HEK293T (cell line): ENCODE results near the gene SCN7A.

Experiments used
- CTCF ChIA-PET: fragments of 350-600 bp; formaldehyde crosslinking; extraction: SDS; loops from one replicate; lab custom pipeline; 2021; ENCODE audit warnings: antibody characterized with exemption, inconsistent platforms; lab: Yijun Ruan, JAX
- POLR2A ChIA-PET: fragments of 350-600 bp; formaldehyde crosslinking; extraction: SDS; loops from one replicate; lab custom pipeline; 2020; ENCODE audit warnings: antibody characterized with exemption, inconsistent platforms; lab: Yijun Ruan, JAX
- DNase-seq: peaks from one replicate; pipeline ENCODE4 v3.0.0; 2012; ENCODE audit warnings: mixed read lengths; ENCODE audit errors: extremely low spot score
- ARNT ChIP-seq: fragments of 450-650 bp; IDR thresholded peaks from 2 replicates; pipeline ENCODE4 v1.6.1; 2017; ENCODE audit warnings: mild to moderate bottlenecking
- BHLHE40 ChIP-seq: fragments of 450-650 bp; IDR thresholded peaks from 2 replicates; pipeline ENCODE4 v1.6.1; 2016; ENCODE audit warnings: mild to moderate bottlenecking, moderate library complexity, borderline replicate concordance
- CTBP1 ChIP-seq: fragments of 450-650 bp; IDR thresholded peaks from 2 replicates; pipeline ENCODE4 v1.6.1; 2016; ENCODE audit warnings: borderline replicate concordance
- ELF4 ChIP-seq: fragments of 450-650 bp; IDR thresholded peaks from 2 replicates; pipeline ENCODE4 v1.6.1; 2017; ENCODE audit warnings: antibody characterized with exemption
- FOXA1 ChIP-seq: fragments of 450-650 bp; IDR thresholded peaks from 2 replicates; pipeline ENCODE4 v1.6.1; 2016; ENCODE audit warnings: mild to moderate bottlenecking
- FOXK2 ChIP-seq: fragments of 450-650 bp; IDR thresholded peaks from 2 replicates; pipeline ENCODE4 v1.6.1; 2016; ENCODE audit warnings: mild to moderate bottlenecking
- FOXM1 ChIP-seq: fragments of 450-650 bp; IDR thresholded peaks from 2 replicates; pipeline ENCODE4 v1.6.1; 2017; ENCODE audit warnings: mild to moderate bottlenecking, borderline replicate concordance
- HDGF ChIP-seq: fragments of 450-650 bp; IDR thresholded peaks from 2 replicates; pipeline ENCODE4 v1.6.1; 2017; ENCODE audit warnings: antibody characterized with exemption, borderline replicate concordance
- L3MBTL2 ChIP-seq: fragments of 450-650 bp; conservative IDR thresholded peaks from 2 replicates; pipeline ENCODE4 v1.6.1; 2016; ENCODE audit warnings: mild to moderate bottlenecking
- LEF1 ChIP-seq: fragments of 450-650 bp; IDR thresholded peaks from 2 replicates; pipeline ENCODE4 v1.6.1; 2017; ENCODE audit warnings: mild to moderate bottlenecking, borderline replicate concordance
- NFRKB ChIP-seq: fragments of 450-650 bp; IDR thresholded peaks from 2 replicates; pipeline ENCODE4 v1.6.1; 2016; ENCODE audit warnings: mild to moderate bottlenecking, moderate library complexity
- PKNOX1 ChIP-seq: fragments of 450-650 bp; IDR thresholded peaks from 2 replicates; pipeline ENCODE4 v1.6.1; 2016
- SP1 ChIP-seq: fragments of 450-650 bp; IDR thresholded peaks from 2 replicates; pipeline ENCODE4 v1.6.1; 2017
- SUZ12 ChIP-seq: fragments of 450-650 bp; IDR thresholded peaks from 2 replicates; pipeline ENCODE4 v1.6.1; 2016; ENCODE audit warnings: mild to moderate bottlenecking
- TARDBP ChIP-seq: fragments of 450-650 bp; IDR thresholded peaks from 2 replicates; pipeline ENCODE4 v1.6.1; 2016
- ZNF384 ChIP-seq: fragments of 450-650 bp; IDR thresholded peaks from 2 replicates; pipeline ENCODE4 v1.6.1; 2016

The SCN7A gene

GRCh38 chr2:166393008-166393407 lies 101.0 kb downstream of the SCN7A start:
- ChIA-PET POLR2A (no interaction called here), CTCF (interaction anchor here (0.6 kb wide), 1 partner anchor 13 kb away, joined by 4 read pairs; no protein-coding TSS in a partner anchor)
- TF ChIP-seq NFRKB (no peak), BHLHE40 (no peak), ARNT (no peak), PKNOX1 (no peak), CTBP1 (no peak)
- no peak for DNase-seq

GRCh38 chr2:166388481-166389070 lies 105.5 kb downstream of the SCN7A start:
- no peak for TF ChIP-seq ARNT
- ChIA-PET POLR2A (no interaction called here), CTCF (interaction anchor here (1.1 kb wide), 1 partner anchor 27 kb away, joined by 4 read pairs; no protein-coding TSS in a partner anchor)
- no peak for DNase-seq

- CTCF ChIA-PET = interaction anchor here (0.9 to 1.8 kb wide), 3 partner anchors 10 to 34 kb away, joined by 3 to 5 read pairs (median 3); no protein-coding TSS in a partner anchor
- DNase-seq = no peak
- POLR2A ChIA-PET = no interaction called here
- TF ChIP-seq ARNT = no peak
- TF ChIP-seq BHLHE40 = no peak
- no peak for TF ChIP-seq SUZ12
- TF ChIP-seq ZNF384 = no peak
- TF ChIP-seq CTBP1 = no peak
- no peak for TF ChIP-seq PKNOX1
- TF ChIP-seq NFRKB = no peak
- no peak for TF ChIP-seq FOXM1
- TF ChIP-seq FOXK2 = no peak
- TF ChIP-seq TARDBP = no peak
- no peak for TF ChIP-seq FOXA1
- TF ChIP-seq ELF4 = no peak
Observed at GRCh38 chr2:166385313-166385712, 108.7 kb downstream of the SCN7A start.

GRCh38 chr2:166384774-166385173 lies 109.3 kb downstream of the SCN7A start:
- no peak for DNase-seq
- CTCF ChIA-PET = interaction anchor here (1.8 kb wide), 1 partner anchor 24 kb away, joined by 5 read pairs; no protein-coding TSS in a partner anchor
- POLR2A ChIA-PET = no interaction called here
- no peak for TF ChIP-seq PKNOX1
- no peak for TF ChIP-seq FOXK2
- TF ChIP-seq FOXM1 = no peak
- TF ChIP-seq ARNT = no peak
- no peak for TF ChIP-seq CTBP1
- no peak for TF ChIP-seq HDGF
- TF ChIP-seq ELF4 = no peak
- no peak for TF ChIP-seq BHLHE40
- TF ChIP-seq LEF1 = no peak
- no peak for TF ChIP-seq TARDBP
- TF ChIP-seq SP1 = no peak
- no peak for TF ChIP-seq ZNF384
- no peak for TF ChIP-seq SUZ12
- TF ChIP-seq NFRKB = no peak
- TF ChIP-seq L3MBTL2 = no peak
- TF ChIP-seq FOXA1 = no peak

GRCh38 chr2:166382448-166382847 lies 111.6 kb downstream of the SCN7A start:
- no peak for DNase-seq
- TF ChIP-seq NFRKB (no peak), LEF1 (no peak), CTBP1 (no peak), L3MBTL2 (no peak), FOXA1 (no peak), BHLHE40 (no peak), FOXM1 (no peak), FOXK2 (no peak), ARNT (no peak), TARDBP (no peak), SP1 (no peak), ELF4 (no peak), PKNOX1 (no peak), ZNF384 (no peak), SUZ12 (no peak), HDGF (no peak)
- ChIA-PET CTCF (no interaction called here), POLR2A (interaction anchor here (1.5 kb wide), 1 partner anchor 23 kb away, joined by 3 read pairs; no protein-coding TSS in a partner anchor)

- POLR2A ChIA-PET = no interaction called here
- TF ChIP-seq TARDBP (no peak), PKNOX1 (no peak)
- no peak for DNase-seq
- CTCF ChIA-PET = interaction anchor here (0.6 kb wide), 1 partner anchor 12 kb away, joined by 4 read pairs; no protein-coding TSS in a partner anchor
Observed at GRCh38 chr2:166380615-166381014, 113.4 kb downstream of the SCN7A start.
